Duodenal mucosa (tissue), 2 donors: ENCODE results near the gene DDAH2.

Source experiments
- H3K27ac ChIP-seq: one replicate; pipeline ENCODE4 v1.7.0; 2013; ENCODE audit warnings: low read depth, low read length
- H3K27me3 ChIP-seq, 2 donors: one replicate each; pipeline ENCODE4 v1.7.0; 2013; ENCODE audit warnings: low read length in 2 of 2, control low read depth in 1 of 2; ENCODE audit not compliant: insufficient read depth in 2 of 2, control insufficient read depth in 1 of 2
- H3K36me3 ChIP-seq, 2 donors: one replicate each; pipeline ENCODE4 v1.7.0; 2013; ENCODE audit warnings: low read length in 2 of 2, control low read depth in 1 of 2; ENCODE audit not compliant: insufficient read depth in 2 of 2, control insufficient read depth in 1 of 2
- H3K4me1 ChIP-seq, 2 donors: one replicate each; pipeline ENCODE4 v1.7.0; 2013; ENCODE audit warnings: low read length in 2 of 2, control low read depth in 1 of 2; ENCODE audit not compliant: insufficient read depth in 2 of 2, control insufficient read depth in 1 of 2
- H3K4me3 ChIP-seq, 2 donors: one replicate each; pipeline ENCODE4 v1.7.0; 2013; ENCODE audit warnings: low read length in 2 of 2, low read depth in 1 of 2
- H3K9ac ChIP-seq, 2 donors: one replicate each; pipeline ENCODE4 v1.7.0; 2013; ENCODE audit warnings: low read length in 2 of 2, low read depth in 1 of 2
- H3K9me3 ChIP-seq, 2 donors: one replicate each; pipeline ENCODE4 v1.7.0; 2013; ENCODE audit warnings: low read length in 2 of 2, control low read depth in 1 of 2; ENCODE audit not compliant: control insufficient read depth in 1 of 2

The DDAH2 gene

DNA sequence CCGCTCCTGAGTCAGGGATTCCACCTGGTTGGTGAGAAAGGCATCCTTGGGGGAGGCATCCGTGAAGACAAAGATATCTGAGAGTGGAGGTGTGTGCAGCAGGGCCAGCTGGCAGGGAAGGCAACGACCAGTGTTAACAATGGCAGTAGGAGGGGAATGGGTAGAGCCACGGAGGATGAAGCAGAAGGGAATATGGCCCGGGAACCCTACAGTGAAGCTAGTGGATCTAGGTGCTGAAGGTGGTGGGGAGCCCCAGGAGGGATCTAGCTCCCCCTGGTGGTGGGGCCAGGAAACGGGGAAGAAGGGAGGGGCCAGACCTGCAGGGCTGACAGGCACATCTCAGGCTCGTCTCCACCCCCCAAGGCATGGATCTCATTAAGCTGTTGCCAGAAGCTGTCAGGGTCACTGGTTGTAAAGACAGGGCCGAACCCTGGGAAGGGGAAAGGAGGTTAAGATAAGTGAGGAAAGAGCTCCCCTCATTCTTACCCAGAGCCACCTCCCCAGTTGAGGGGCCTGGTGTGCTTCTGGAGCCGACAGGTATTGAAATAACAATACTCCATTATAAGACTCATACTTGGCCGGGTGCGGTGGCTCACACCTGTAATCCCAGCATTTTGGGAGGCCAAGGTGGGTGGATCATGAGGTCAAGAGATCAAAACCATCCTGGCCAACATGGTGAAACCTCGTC is 40.7 kb upstream of the DDAH2 start:
- Histone ChIP-seq H3K27ac (no peak overlapping the region), H3K4me3 (no peak overlapping the region), H3K4me1 (peaks cover 5 to 24% of the 10 kb centered on the region in 2 donors), H3K27me3 (no peaks in the 10 kb centered on the region), H3K9ac (no peak overlapping the region), H3K9me3 (no peaks in the 10 kb centered on the region), H3K36me3 (no peaks in the 10 kb centered on the region)

DNA sequence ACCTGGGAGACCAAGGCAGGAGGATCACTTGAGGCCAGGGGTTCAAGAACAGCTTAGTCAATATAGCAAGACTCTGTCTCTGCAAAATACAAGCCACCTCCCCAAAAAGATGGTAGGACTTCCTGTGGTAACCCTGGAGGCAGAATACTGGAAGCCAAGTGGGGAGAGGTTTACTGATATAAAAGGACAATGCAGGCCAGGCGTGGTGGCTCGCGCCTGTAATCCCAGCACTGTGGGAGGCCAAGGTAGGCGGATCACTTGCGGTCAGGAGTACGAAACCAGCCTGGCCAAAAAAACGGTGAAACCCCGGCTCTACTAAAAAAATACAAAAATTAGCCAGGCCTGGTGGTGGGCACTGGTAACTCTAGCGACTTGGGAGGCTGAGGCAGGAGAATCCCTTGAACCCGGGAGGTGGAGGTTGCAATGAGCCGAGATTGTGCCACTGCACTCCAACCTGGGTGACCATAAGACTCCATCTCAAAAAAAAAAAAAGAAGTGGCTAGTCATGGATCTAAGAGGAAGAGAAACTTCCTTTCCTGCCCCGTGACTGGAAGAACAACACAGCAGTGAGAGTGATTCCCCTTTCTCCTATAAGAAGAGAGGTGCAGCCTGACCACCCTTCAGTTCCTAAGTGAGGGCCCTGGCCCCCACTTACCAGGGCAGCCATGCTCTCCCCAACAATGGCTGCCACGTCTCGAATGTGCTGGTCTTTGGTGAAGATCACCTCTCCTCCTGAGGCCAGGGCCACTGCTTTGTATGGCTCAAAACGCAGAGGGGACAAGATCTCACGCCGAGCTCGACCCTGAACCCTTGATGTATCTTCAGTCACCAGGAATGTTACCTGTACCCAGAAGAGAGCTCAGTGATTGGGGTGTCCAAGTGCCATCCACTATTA is 39.5 kb upstream of the DDAH2 start:
- H3K9me3 ChIP-seq = no peaks in the 10 kb centered on the region
- no peak overlapping the region for H3K4me3 ChIP-seq
- no peak overlapping the region for H3K9ac ChIP-seq
- H3K27ac ChIP-seq = no peak overlapping the region
- H3K27me3 ChIP-seq = no peaks in the 10 kb centered on the region
- peaks cover 0 to 3% of the 10 kb centered on the region in 2 donors for H3K36me3 ChIP-seq
- H3K4me1 ChIP-seq = peaks cover 11 to 35% of the 10 kb centered on the region in 2 donors

GRCh38 chr6:31767096-31767645 is 38.1 kb upstream of the DDAH2 start:
- Histone ChIP-seq H3K27ac (no peak overlapping the region), H3K4me3 (no peak overlapping the region), H3K9ac (peak overlapping the region in 1 of 2 donors; percentile 10), H3K27me3 (no peaks in the 10 kb centered on the region), H3K36me3 (peaks cover 0 to 7% of the 10 kb centered on the region in 2 donors), H3K4me1 (peaks cover 21 to 35% of the 10 kb centered on the region in 2 donors), H3K9me3 (no peaks in the 10 kb centered on the region)

DNA sequence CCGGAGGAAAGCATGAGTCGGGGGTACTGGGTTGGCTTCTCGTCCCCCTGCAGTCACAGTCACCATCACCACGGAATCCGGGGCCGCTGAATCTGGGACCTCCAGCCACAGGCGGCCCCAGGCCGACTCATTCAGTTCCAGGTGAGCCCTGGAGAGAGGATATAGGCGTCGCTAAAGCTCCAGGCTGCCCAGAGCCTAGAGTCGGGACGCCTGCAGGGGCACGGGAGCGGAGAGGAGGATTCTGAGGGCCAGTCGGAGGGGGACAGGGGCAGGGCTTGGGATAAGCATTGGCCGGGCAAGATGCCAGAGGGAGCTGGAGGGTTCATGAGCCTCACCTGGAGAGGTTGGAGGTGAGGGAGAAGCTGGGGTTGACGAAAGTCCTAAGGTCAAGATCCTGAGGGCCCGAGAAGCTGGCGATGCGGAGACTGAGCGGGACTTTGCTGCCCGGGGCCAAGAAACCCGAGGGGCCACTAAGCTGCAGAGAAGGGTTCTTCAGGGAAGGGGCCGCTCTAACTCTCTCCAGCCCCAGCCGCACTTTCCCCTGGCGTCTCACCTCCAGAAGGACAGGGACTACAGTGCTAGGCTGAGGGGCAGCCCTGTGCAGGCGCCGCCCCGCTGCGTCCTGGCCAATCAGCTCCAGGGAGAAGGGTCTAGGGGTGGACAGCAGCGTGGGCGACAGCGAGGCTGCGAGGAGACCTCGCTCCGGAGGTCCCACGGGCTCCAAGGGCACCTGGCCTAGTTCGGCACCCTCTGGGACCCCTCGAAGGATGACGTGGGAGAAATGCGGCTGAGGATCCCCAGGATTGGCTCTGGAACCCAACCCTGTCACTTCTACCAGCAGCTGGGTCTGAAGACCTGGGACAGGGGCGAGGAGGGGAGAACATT is 37.1 kb upstream of the DDAH2 start:
- Histone ChIP-seq H3K27ac (no peak overlapping the region), H3K27me3 (no peaks in the 10 kb centered on the region), H3K36me3 (peaks cover 0 to 14% of the 10 kb centered on the region in 2 donors), H3K9ac (peak overlapping the region; percentile 47 to 77), H3K9me3 (no peaks in the 10 kb centered on the region), H3K4me1 (peaks cover 29 to 40% of the 10 kb centered on the region in 2 donors), H3K4me3 (peak overlapping the region; percentile 41 to 65)

DNA sequence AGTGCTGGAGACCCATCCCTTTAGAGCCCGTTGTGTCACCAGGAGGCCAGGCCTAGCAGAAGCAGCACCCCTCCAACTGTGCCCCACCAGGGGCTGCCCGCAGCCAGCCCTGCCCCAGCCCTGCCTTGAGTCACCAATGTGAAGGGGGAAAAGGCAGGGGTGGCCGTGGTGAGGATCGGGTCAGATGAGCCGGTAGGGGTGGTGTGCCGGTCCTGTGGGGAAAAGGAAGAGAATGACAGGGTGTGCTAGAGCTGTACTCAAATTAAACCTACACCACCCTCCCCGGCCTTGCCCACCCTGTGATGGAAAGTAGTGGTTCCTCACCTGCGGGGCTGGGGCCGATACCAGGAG is 36.4 kb upstream of the DDAH2 start:
- H3K4me1 ChIP-seq = peaks cover 35 to 45% of the 10 kb centered on the region in 2 donors
- peak overlapping the region; percentile 47 to 77 for H3K9ac ChIP-seq
- H3K27ac ChIP-seq = no peak overlapping the region
- H3K27me3 ChIP-seq = no peaks in the 10 kb centered on the region
- H3K4me3 ChIP-seq = peak overlapping the region; percentile 41 to 65
- H3K36me3 ChIP-seq = peaks cover 0 to 14% of the 10 kb centered on the region in 2 donors
- no peaks in the 10 kb centered on the region for H3K9me3 ChIP-seq

DNA sequence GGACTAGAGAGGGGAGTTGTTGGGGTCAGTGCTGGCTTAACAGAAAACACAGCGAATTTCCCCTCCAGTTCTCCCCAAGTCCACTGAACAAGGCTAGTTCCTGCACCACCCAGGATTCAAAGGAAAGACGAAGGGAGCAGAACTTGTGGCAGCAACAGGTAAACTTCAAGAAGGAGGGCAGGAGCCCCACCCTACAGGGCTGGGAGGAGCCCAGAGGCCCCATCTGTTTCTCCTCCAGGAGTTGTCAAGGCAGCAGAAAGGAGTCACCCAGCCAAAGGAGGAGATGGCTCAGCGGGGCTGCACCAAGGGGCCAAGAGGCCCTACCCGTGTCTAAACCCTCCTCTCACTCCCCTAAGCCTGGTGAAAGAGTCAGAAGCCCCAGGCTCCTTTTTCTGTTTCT is 35.1 kb upstream of the DDAH2 start:
- H3K9me3 ChIP-seq = no peaks in the 10 kb centered on the region
- peaks cover 0 to 16% of the 10 kb centered on the region in 2 donors for H3K36me3 ChIP-seq
- no peak overlapping the region for H3K4me3 ChIP-seq
- H3K9ac ChIP-seq = no peak overlapping the region
- no peaks in the 10 kb centered on the region for H3K27me3 ChIP-seq
- H3K4me1 ChIP-seq = peaks cover 41 to 47% of the 10 kb centered on the region in 2 donors
- H3K27ac ChIP-seq = no peak overlapping the region

DNA sequence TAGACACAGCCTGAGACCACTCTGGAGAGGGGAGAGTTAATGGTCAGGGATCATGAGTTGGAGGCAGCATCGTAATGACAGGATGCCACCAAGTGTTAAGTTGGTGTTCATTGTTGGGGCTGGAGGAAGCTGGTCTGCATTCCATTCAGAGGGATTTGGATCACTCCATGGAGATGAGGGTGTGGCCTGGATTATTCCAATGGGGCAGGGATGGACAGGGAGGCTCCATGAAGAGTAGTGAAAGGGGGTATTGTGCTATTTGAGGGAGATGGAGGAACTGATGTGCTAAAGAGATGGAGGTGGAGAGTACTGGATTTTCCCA is 34.5 kb upstream of the DDAH2 start:
- peak overlapping the region in 1 of 2 donors; percentile 16 for H3K9ac ChIP-seq
- no peaks in the 10 kb centered on the region for H3K9me3 ChIP-seq
- no peak overlapping the region for H3K27ac ChIP-seq
- peaks cover 41 to 47% of the 10 kb centered on the region in 2 donors for H3K4me1 ChIP-seq
- peaks cover 0 to 20% of the 10 kb centered on the region in 2 donors for H3K36me3 ChIP-seq
- H3K27me3 ChIP-seq = no peaks in the 10 kb centered on the region
- no peak overlapping the region for H3K4me3 ChIP-seq

GRCh38 chr6:31762878-31763618 is 33.9 kb upstream of the DDAH2 start:
- Histone ChIP-seq H3K27me3 (no peaks in the 10 kb centered on the region), H3K9me3 (no peaks in the 10 kb centered on the region), H3K4me3 (no peak overlapping the region), H3K36me3 (peaks cover 0 to 24% of the 10 kb centered on the region in 2 donors), H3K9ac (peak overlapping the region in 1 of 2 donors; percentile 16), H3K4me1 (peaks cover 41 to 47% of the 10 kb centered on the region in 2 donors), H3K27ac (no peak overlapping the region)

DNA sequence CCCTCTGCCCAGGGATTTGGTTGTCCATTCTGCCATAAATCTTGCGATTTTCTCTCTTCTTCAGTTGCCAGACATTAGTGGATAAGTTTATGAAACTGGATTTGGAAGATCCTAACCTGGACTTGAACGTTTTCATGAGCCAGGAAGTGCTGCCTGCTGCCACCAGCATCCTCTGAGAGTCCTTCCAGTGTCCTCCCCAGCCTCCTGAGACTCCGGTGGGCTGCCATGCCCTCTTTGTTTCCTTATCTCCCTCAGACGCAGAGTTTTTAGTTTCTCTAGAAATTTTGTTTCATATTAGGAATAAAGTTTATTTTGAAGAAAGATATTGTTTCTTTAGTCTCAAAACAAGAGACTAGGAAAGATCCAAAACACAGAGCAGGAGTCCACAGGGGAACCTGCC is 33.3 kb upstream of the DDAH2 start, which contains the start of gene SAPCD1:
Gene SAPCD1, plus strand, starts transcription at position 301 of the 400 bp plus-strand sequence. CDS start 399 bp downstream, outside the sequence.
- Histone ChIP-seq H3K36me3 (peaks cover 0 to 24% of the 10 kb centered on the region in 2 donors), H3K27ac (no peak within 1 kb of the TSS), H3K4me1 (peaks cover 41 to 47% of the 10 kb centered on the region in 2 donors), H3K27me3 (no peaks in the 10 kb centered on the region), H3K4me3 (no peak within 1 kb of the TSS), H3K9me3 (no peaks in the 10 kb centered on the region), H3K9ac (peak within 1 kb of the TSS; percentile 33 to 35)
